ENCODE measurements around the gene GSKIP.

GRCh38 chr14:96391293-96392118 is 28.2 kb downstream of the GSKIP start:
- no peak for TF ChIP-seq EZH2phosphoT487 (IDR thresholded peaks at IDR 0.05; ENCODE audit: insufficient read depth, low read depth)
- no peak for TF ChIP-seq EZH2 (IDR thresholded peaks at IDR 0.05; ENCODE audit: insufficient read depth, poor library complexity, severe bottlenecking)
